Common myeloid progenitor, CD34-positive (primary cell): ENCODE measurements around the gene SUMO3.

Source experiments
- CTCF ChIA-PET: fragments of 350-600 bp; sonication (Branson Sonifier 250); formaldehyde crosslinking; loops from one replicate; lab custom pipeline; 2021; ENCODE audit warnings: antibody characterized with exemption; lab: Charles Lee
- POLR2A ChIA-PET: fragments of 350-600 bp; sonication (Branson Sonifier 250); formaldehyde crosslinking; loops from one replicate; lab custom pipeline; 2021; ENCODE audit warnings: antibody characterized with exemption; lab: Charles Lee
- DNase-seq, 3 donors: peaks; one replicate each; pipeline versions ENCODE4 v3.0.0 to v3.0.0-alpha.2; 2013
- H3K27ac ChIP-seq, 2 experiments: 1 replicate in 1 of 2; 2 replicates in 1 of 2; pipeline ENCODE4 v1.7.0; 2013; ENCODE audit warnings: inconsistent platforms in 2 of 2, low read length in 2 of 2, mild to moderate bottlenecking in 2 of 2, low read depth in 1 of 2, moderate library complexity in 1 of 2; ENCODE audit not compliant: severe bottlenecking in 2 of 2, insufficient read depth in 1 of 2, poor library complexity in 1 of 2
- H3K27me3 ChIP-seq, 5 experiments: replicated peaks in 2 of 5; 1 replicate in 3 of 5; 2 replicates in 2 of 5; pipeline versions ENCODE4 v1.6.1 to v1.7.0; 2013; ENCODE audit warnings: low read length in 4 of 5, mild to moderate bottlenecking in 2 of 5, moderate library complexity in 2 of 5, inconsistent platforms in 1 of 5; ENCODE audit not compliant: insufficient read depth in 5 of 5, control insufficient read depth in 4 of 5
- H3K36me3 ChIP-seq, 4 experiments: 1 replicate in 2 of 4; 2 replicates in 2 of 4; pipeline versions ENCODE4 v1.6.1 to v1.7.0; 2013; ENCODE audit warnings: low read length in 3 of 4, control low read depth in 1 of 4, mild to moderate bottlenecking in 1 of 4; ENCODE audit not compliant: control insufficient read depth in 4 of 4, insufficient read depth in 4 of 4
- H3K4me1 ChIP-seq, 4 experiments: 1 replicate in 3 of 4; 2 replicates in 1 of 4; pipeline versions ENCODE4 v1.6.1 to v1.7.1; 2013; ENCODE audit warnings: low read length in 3 of 4, mild to moderate bottlenecking in 3 of 4, control low read depth in 1 of 4, inconsistent platforms in 1 of 4, moderate library complexity in 1 of 4; ENCODE audit not compliant: control insufficient read depth in 4 of 4, insufficient read depth in 4 of 4; ENCODE audit errors: control extremely low read depth in 1 of 4
- H3K4me3 ChIP-seq, 7 experiments: 1 replicate in 4 of 7; 2 replicates in 3 of 7; pipeline versions ENCODE4 v1.5.1 to v1.7.0; 2013; ENCODE audit warnings: mild to moderate bottlenecking in 7 of 7, low read length in 6 of 7, moderate library complexity in 6 of 7, inconsistent platforms in 2 of 7, low read depth in 2 of 7, control low read depth in 1 of 7; ENCODE audit not compliant: insufficient read depth in 4 of 7, control insufficient read depth in 1 of 7; ENCODE audit errors: extremely low read depth in 1 of 7
- H3K9me3 ChIP-seq, 5 experiments: 1 replicate in 4 of 5; 2 replicates in 1 of 5; pipeline versions ENCODE4 v1.6.1 to v1.7.1; 2013; ENCODE audit warnings: low read length in 4 of 5, mild to moderate bottlenecking in 2 of 5, inconsistent platforms in 1 of 5, low read depth in 1 of 5, moderate library complexity in 1 of 5; ENCODE audit not compliant: control insufficient read depth in 4 of 5, insufficient read depth in 2 of 5; ENCODE audit errors: control extremely low read depth in 1 of 5
- WGBS: methylation state at CpG from one replicate; pipeline ENCODE4 v1.1.5; 2013; ENCODE audit not compliant: insufficient coverage; 5-methylcytosine and 5-hydroxymethylcytosine counted together

Gene SUMO3

GRCh38 chr21:44836666-44837471, 19.0 kb upstream of the SUMO3 start:
- Histone ChIP-seq H3K9me3 (no peaks in the 10 kb centered on the region), H3K4me3 (no peak overlapping the region), H3K4me1 (peaks cover 0 to 13% (median 1%) of the 10 kb centered on the region in 4 experiments), H3K36me3 (no peaks in the 10 kb centered on the region), H3K27me3 (no peaks in the 10 kb centered on the region), H3K27ac (no peak overlapping the region)
- DNase-seq, result no peak
- WGBS, result 92% methylated on average over 35 of the region's 37 CpGs
- CTCF ChIA-PET, result interaction anchor here (1.5 kb wide), 1 partner anchor 10 kb away, joined by 5 read pairs; no protein-coding TSS in a partner anchor
- POLR2A ChIA-PET, result interaction anchor here (0.6 to 1.2 kb wide), 2 partner anchors 10 to 14 kb away, joined by 3 to 4 read pairs; no protein-coding TSS in a partner anchor

GRCh38 chr21:44836349-44836665, 18.4 kb upstream of the SUMO3 start:
- WGBS, result 100% methylated on average over 2 of the region's 3 CpGs
- Histone ChIP-seq H3K27ac (no peak overlapping the region), H3K27me3 (no peaks in the 10 kb centered on the region)

GRCh38 chr21:44835647-44835973, 17.7 kb upstream of the SUMO3 start:
- Histone ChIP-seq H3K27ac (no peak overlapping the region), H3K4me3 (no peak overlapping the region), H3K27me3 (no peaks in the 10 kb centered on the region), H3K9me3 (no peaks in the 10 kb centered on the region), H3K4me1 (peaks cover 3 to 25% (median 11%) of the 10 kb centered on the region in 4 experiments), H3K36me3 (no peaks in the 10 kb centered on the region)
- no peak for DNase-seq
- ChIA-PET CTCF (interaction anchor here (1.5 kb wide), 1 partner anchor 15 kb away, joined by 3 read pairs; no protein-coding TSS in a partner anchor), POLR2A (no interaction called here)
- 100% methylated on average over 4 of the region's 8 CpGs for WGBS

More at GRCh38 chr21:44836349-44836665, 18.4 kb upstream of the SUMO3 start:
- Histone ChIP-seq H3K4me1 (peaks cover 1 to 18% (median 6%) of the 10 kb centered on the region in 4 experiments), H3K36me3 (no peaks in the 10 kb centered on the region), H3K4me3 (no peak overlapping the region), H3K9me3 (no peaks in the 10 kb centered on the region)
- CTCF ChIA-PET, result no interaction called here
- POLR2A ChIA-PET, result interaction anchor here (1.2 kb wide), 1 partner anchor 13 kb away, joined by 4 read pairs; no protein-coding TSS in a partner anchor
- DNase-seq, result no peak

GRCh38 chr21:44834951-44835646, 17.2 kb upstream of the SUMO3 start:
- H3K9me3 ChIP-seq, result no peaks in the 10 kb centered on the region
- no peak for DNase-seq
- CTCF ChIA-PET, result interaction anchor here (1.5 kb wide), 1 partner anchor 15 kb away, joined by 3 read pairs; no protein-coding TSS in a partner anchor
- H3K4me1 ChIP-seq, result peaks cover 3 to 25% (median 11%) of the 10 kb centered on the region in 4 experiments
- no peaks in the 10 kb centered on the region for H3K27me3 ChIP-seq
- H3K36me3 ChIP-seq, result no peaks in the 10 kb centered on the region
- no peak overlapping the region for H3K27ac ChIP-seq
- H3K4me3 ChIP-seq, result no peak overlapping the region
- 90% methylated on average over 28 of the region's 29 CpGs for WGBS
- POLR2A ChIA-PET, result no interaction called here

GRCh38 chr21:44834231-44834950, 16.5 kb upstream of the SUMO3 start:
- WGBS, result 95% methylated on average over 25 of the region's 26 CpGs
- Histone ChIP-seq H3K4me3 (no peak overlapping the region), H3K9me3 (peaks cover 0 to 2% (median under 1%) of the 10 kb centered on the region in 5 experiments), H3K27me3 (no peaks in the 10 kb centered on the region), H3K36me3 (no peaks in the 10 kb centered on the region), H3K4me1 (peaks cover 3 to 25% (median 11%) of the 10 kb centered on the region in 4 experiments), H3K27ac (no peak overlapping the region)
- DNase-seq, result no peak
- CTCF ChIA-PET, result interaction anchor here (1.5 kb wide), 1 partner anchor 14 kb away, joined by 3 read pairs; no protein-coding TSS in a partner anchor
- POLR2A ChIA-PET, result no interaction called here

- Histone ChIP-seq H3K4me3 (no peak overlapping the region), H3K27me3 (no peaks in the 10 kb centered on the region), H3K27ac (no peak overlapping the region), H3K9me3 (peaks cover 0 to 9% (median 3%) of the 10 kb centered on the region in 5 experiments), H3K36me3 (no peaks in the 10 kb centered on the region), H3K4me1 (peaks cover 3 to 25% (median 11%) of the 10 kb centered on the region in 4 experiments)
- WGBS, result 100% methylated on average over 2 of the region's 5 CpGs
- POLR2A ChIA-PET, result no interaction called here
- DNase-seq, result no peak
- CTCF ChIA-PET, result interaction anchor here (1.0 kb wide), 1 partner anchor 18 kb away, joined by 4 read pairs; no protein-coding TSS in a partner anchor
These were observed 15.8 kb upstream of the SUMO3 start for GRCh38 chr21:44833663-44834062.
